ENCODE data around the gene SOBP.

The SOBP gene

GRCh38 chr6:107542192-107542668, 52.3 kb downstream of the SOBP start:
- DNase-seq (ENCODE audit: low read depth), result no peak
- H3K4me3 ChIP-seq (ENCODE audit: low read depth, low read length), result no peak overlapping the region
- no peak for TF ChIP-seq CTCF (IDR thresholded peaks at IDR 0.05; ENCODE audit: insufficient read depth, low read depth, low read length, missing control alignments)

- H3K4me3 ChIP-seq (ENCODE audit: low read depth, low read length), result no peak overlapping the region
- DNase-seq (ENCODE audit: low read depth), result no peak
- TF ChIP-seq CTCF (IDR thresholded peaks at IDR 0.05; ENCODE audit: insufficient read depth, low read depth, low read length, missing control alignments), result no peak
Measured at GRCh38 chr6:107543088-107543487, 53.2 kb downstream of the SOBP start.

- no peak for DNase-seq (ENCODE audit: low read depth)
- no peak for TF ChIP-seq CTCF (IDR thresholded peaks at IDR 0.05; ENCODE audit: insufficient read depth, low read depth, low read length, missing control alignments)
- H3K4me3 ChIP-seq (ENCODE audit: low read depth, low read length), result no peak overlapping the region
Measured at GRCh38 chr6:107543567-107543966, 53.6 kb downstream of the SOBP start.

DNA sequence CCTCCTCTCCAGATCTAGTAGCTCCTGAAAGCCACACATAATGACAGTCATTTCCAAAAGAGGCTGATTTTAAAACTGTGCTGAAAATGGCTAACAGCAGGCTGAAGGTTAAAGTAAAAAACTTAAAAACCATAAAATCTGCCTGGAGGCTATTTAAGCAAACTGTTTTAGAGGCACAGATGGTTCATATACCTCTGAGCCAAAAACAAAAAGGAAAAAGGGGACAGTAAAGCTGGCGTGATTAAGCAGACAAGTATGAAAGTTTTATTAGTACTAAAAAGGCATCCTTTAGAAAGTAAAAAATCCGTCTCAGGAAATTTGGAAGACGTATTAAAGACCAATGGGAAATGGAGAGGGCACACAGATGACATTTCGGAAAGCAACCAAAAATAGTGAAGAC, 55.8 kb downstream of the SOBP start:
- no peak overlapping the region for H3K4me3 ChIP-seq (ENCODE audit: low read depth, low read length)
- TF ChIP-seq CTCF (IDR thresholded peaks at IDR 0.05; ENCODE audit: insufficient read depth, low read depth, low read length, missing control alignments), result no peak
- DNase-seq (ENCODE audit: low read depth), result no peak

DNA sequence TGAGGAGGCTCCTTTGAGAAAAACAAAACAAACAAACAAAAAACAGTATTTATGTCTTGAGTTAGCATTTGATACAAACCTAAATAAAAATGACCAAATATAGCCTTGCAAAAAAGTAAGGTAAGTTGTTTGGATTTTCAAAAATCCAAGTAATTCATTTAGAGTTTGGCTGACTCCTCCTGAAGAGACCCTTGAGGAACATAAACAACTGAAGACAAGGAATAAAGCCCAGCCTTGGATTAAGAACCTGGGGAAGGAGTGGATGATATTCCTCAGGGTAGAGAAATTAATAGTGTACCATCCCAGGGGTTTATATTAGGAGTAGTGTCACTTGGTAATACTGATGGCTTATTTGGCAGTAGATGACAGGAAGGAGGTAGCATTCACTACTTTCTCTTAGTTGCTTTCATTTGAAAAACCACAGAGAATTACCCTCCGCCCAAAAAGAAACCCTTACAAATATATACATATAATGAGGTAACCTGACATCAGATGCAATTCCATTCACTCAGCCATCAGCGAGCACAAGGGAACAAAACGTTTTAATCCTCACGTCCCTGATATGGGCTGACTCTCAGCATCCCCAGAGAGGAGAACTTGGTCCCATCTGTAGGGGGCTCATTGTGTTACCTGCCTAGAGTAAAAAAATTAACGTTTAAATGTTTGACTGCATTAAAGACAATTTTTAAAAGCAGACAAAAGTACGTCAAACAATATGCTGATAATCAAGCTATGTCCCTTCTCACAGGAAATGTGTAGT, 57.0 kb downstream of the SOBP start:
- DNase-seq (ENCODE audit: low read depth), result no peak
- TF ChIP-seq CTCF (IDR thresholded peaks at IDR 0.05; ENCODE audit: insufficient read depth, low read depth, low read length, missing control alignments), result no peak
- no peak overlapping the region for H3K4me3 ChIP-seq (ENCODE audit: low read depth, low read length)

- DNase-seq (ENCODE audit: low read depth), result no peak
- no peak for TF ChIP-seq CTCF (IDR thresholded peaks at IDR 0.05; ENCODE audit: insufficient read depth, low read depth, low read length, missing control alignments)
Measured at GRCh38 chr6:107547451-107547840, 57.5 kb downstream of the SOBP start.

More at GRCh38 chr6:107547451-107547840, 57.5 kb downstream of the SOBP start:
- H3K4me3 ChIP-seq (ENCODE audit: low read depth, low read length), result no peak overlapping the region
